Sigmoid colon (tissue), 7 donors: ENCODE results near the gene MRPS35. TPM values are rescaled to one million over a fixed set of nuclear protein-coding genes. Genes with fewer than 3 reads are reported as not detected.

Experiments
- DNase-seq: peaks from one replicate; pipeline ENCODE4 v3.0.0-alpha.2; 2019
- H3K27ac ChIP-seq, 4 donors: fragments of 200-600 bp; sonication (generic); one replicate each; pipeline ENCODE4 v1.5.1; 2016 to 2019; ENCODE audit warnings: mild to moderate bottlenecking in 1 of 4
- H3K27me3 ChIP-seq, 3 donors: fragments of 200-600 bp; sonication (generic); one replicate each; pipeline ENCODE4 v1.5.1; 2019; ENCODE audit warnings: mild to moderate bottlenecking in 1 of 3
- H3K36me3 ChIP-seq, 4 donors: fragments of 200-600 bp; sonication (generic); one replicate each; pipeline ENCODE4 v1.5.1; 2016 to 2019
- H3K4me1 ChIP-seq, 4 donors: fragments of 200-600 bp; sonication (generic); one replicate each; pipeline ENCODE4 v1.5.1; 2017 to 2019
- H3K4me3 ChIP-seq, 4 donors: fragments of 200-600 bp; sonication (generic); one replicate each; pipeline ENCODE4 v1.5.1; 2017 to 2019; ENCODE audit warnings: mild to moderate bottlenecking in 2 of 4, moderate library complexity in 1 of 4
- H3K9me3 ChIP-seq, 4 donors: fragments of 200-600 bp in 3 of 4; sonication (generic) in 3 of 4; one replicate each; pipeline versions ENCODE4 v1.5.1 to v1.6.1; 2013 to 2019
- CTCF ChIP-seq, 4 experiments: fragments of 450-650 bp in 3 of 4; fragments of 200-600 bp in 1 of 4; IDR thresholded peaks; one replicate each; pipeline ENCODE4 v1.5.1; 2016 to 2019; ENCODE audit warnings: antibody characterized with exemption in 4 of 4, mild to moderate bottlenecking in 3 of 4, moderate library complexity in 2 of 4
- EP300 ChIP-seq, 4 donors: sonication (generic); formaldehyde crosslinking; IDR thresholded peaks; one replicate each; pipeline ENCODE4 v1.6.1; 2017; ENCODE audit warnings: antibody characterized with exemption in 4 of 4
- POLR2A ChIP-seq, 2 donors: fragments of 450-650 bp; IDR thresholded peaks; one replicate each; pipeline ENCODE4 v1.6.1; 2016; ENCODE audit warnings: antibody characterized with exemption in 2 of 2, mild to moderate bottlenecking in 2 of 2, moderate library complexity in 2 of 2
- POLR2AphosphoS5 ChIP-seq, 4 donors: sonication (generic); formaldehyde crosslinking; IDR thresholded peaks; one replicate each; pipeline ENCODE4 v1.6.1; 2017; ENCODE audit warnings: antibody characterized with exemption in 4 of 4
- WGBS, 2 donors: extraction: QIAGEN DNeasy Blood & Tissue Kit; methylation state at CpG; one replicate each; pipeline ENCODE4 v1.1.7; 2013; 5-methylcytosine and 5-hydroxymethylcytosine counted together
- intact Hi-C: fragments of 100-400 bp; cut with DNase I; formaldehyde crosslinking; loops from one replicate; pipeline ENCODE4 v1.15.1; 2023
- polyA plus RNA-seq, 3 donors: library from polyadenylated mRNA; stranded (reverse); fragments of 200-250 nt; gene quantifications; one replicate each; pipeline ENCODE4 v1.2.3, GENCODE V29; 2013
- total RNA-seq, 4 donors: library from RNA; depleted of rRNA; stranded (reverse); fragments of >200 nt; gene quantifications; one replicate each; pipeline ENCODE4 v1.1.0, GENCODE V29; 2016
- donor health status: healthy with polysubstance abuse.
- donor health status: Bipolar disorder and iron deficiency.
- donor health status: healthy.

The MRPS35 gene
- total and polyA plus RNA-seq, 7 donors = 34.3 to 98.3 (median 53.5) TPM

GRCh38 chr12:27747111-27747820, 36.6 kb downstream of the MRPS35 start:
- Histone ChIP-seq H3K27ac (peak overlapping the region; percentile 55 to 88 (median 76)), H3K9me3 (no peaks in the 10 kb centered on the region), H3K27me3 (no peaks in the 10 kb centered on the region), H3K4me1 (peaks cover 0 to 22% (median 18%) of the 10 kb centered on the region in 4 donors), H3K4me3 (no peak overlapping the region), H3K36me3 (peaks cover 0 to 32% (median 0%) of the 10 kb centered on the region in 4 donors)
- intact Hi-C loops = loop anchor here (5.0 kb wide), 1 partner anchor 75 kb away; no protein-coding TSS in a partner anchor
- WGBS, 2 donors = 38 to 79% methylated on average over 3 of the region's 3 CpGs
- DNase-seq = no peak
- TF ChIP-seq POLR2AphosphoS5 (IDR thresholded peaks at IDR 0.05) = peak; percentile 18 to 45 (median 36)
- no peak for TF ChIP-seq EP300 (IDR thresholded peaks at IDR 0.05)

GRCh38 chr12:27751386-27752047, 40.9 kb downstream of the MRPS35 start:
- H3K9me3 ChIP-seq = no peaks in the 10 kb centered on the region
- WGBS, 2 donors = 52 to 79% methylated on average over 15 of the region's 15 CpGs
- H3K27me3 ChIP-seq = no peaks in the 10 kb centered on the region
- DNase-seq = no peak
- H3K27ac ChIP-seq = no peak overlapping the region
- no peak for TF ChIP-seq POLR2A (IDR thresholded peaks at IDR 0.05)
- TF ChIP-seq POLR2AphosphoS5 (IDR thresholded peaks at IDR 0.05) = no peak
- no peak for TF ChIP-seq CTCF (IDR thresholded peaks at IDR 0.05)
- no peak for TF ChIP-seq EP300 (IDR thresholded peaks at IDR 0.05)
- peaks cover 0 to 22% (median 18%) of the 10 kb centered on the region in 4 donors for H3K4me1 ChIP-seq
- H3K36me3 ChIP-seq = peaks cover 0 to 26% (median 8%) of the 10 kb centered on the region in 4 donors
- H3K4me3 ChIP-seq = no peak overlapping the region
- intact Hi-C loops = no loop called here

- no peaks in the 10 kb centered on the region for H3K27me3 ChIP-seq
- TF ChIP-seq POLR2A (IDR thresholded peaks at IDR 0.05) (no peak), CTCF (IDR thresholded peaks at IDR 0.05) (no peak), EP300 (IDR thresholded peaks at IDR 0.05) (no peak), POLR2AphosphoS5 (IDR thresholded peaks at IDR 0.05) (no peak)
These were observed 44.2 kb downstream of the MRPS35 start for GRCh38 chr12:27754795-27755194.

GRCh38 chr12:27756670-27757195, 46.1 kb downstream of the MRPS35 start:
- H3K27me3 ChIP-seq = no peaks in the 10 kb centered on the region
- H3K9me3 ChIP-seq = no peaks in the 10 kb centered on the region
- H3K27ac ChIP-seq = no peak overlapping the region
- TF ChIP-seq EP300 (IDR thresholded peaks at IDR 0.05) = no peak
- TF ChIP-seq CTCF (IDR thresholded peaks at IDR 0.05) = no peak
- no peak for TF ChIP-seq POLR2AphosphoS5 (IDR thresholded peaks at IDR 0.05)
- TF ChIP-seq POLR2A (IDR thresholded peaks at IDR 0.05) = no peak
- no peak overlapping the region for H3K4me3 ChIP-seq
- intact Hi-C loops = no loop called here
- H3K36me3 ChIP-seq = peaks cover 0 to 25% (median 9%) of the 10 kb centered on the region in 4 donors
- no peak for DNase-seq
- 91 to 94% methylated on average over 7 of the region's 7 CpGs for WGBS, 2 donors
- H3K4me1 ChIP-seq = no peaks in the 10 kb centered on the region

More at GRCh38 chr12:27754795-27755194, 44.2 kb downstream of the MRPS35 start:
- no peak overlapping the region for H3K27ac ChIP-seq
- 23 to 70% methylated on average over 3 of the region's 3 CpGs for WGBS, 2 donors
- H3K9me3 ChIP-seq = no peaks in the 10 kb centered on the region
- intact Hi-C loops = no loop called here
- no peak overlapping the region for H3K4me3 ChIP-seq
- H3K36me3 ChIP-seq = peaks cover 0 to 31% (median 9%) of the 10 kb centered on the region in 4 donors
- no peaks in the 10 kb centered on the region for H3K4me1 ChIP-seq
- DNase-seq = no peak

- Histone ChIP-seq H3K27me3 (no peaks in the 10 kb centered on the region), H3K4me3 (no peak overlapping the region), H3K9me3 (no peaks in the 10 kb centered on the region), H3K36me3 (no peaks in the 10 kb centered on the region), H3K27ac (no peak overlapping the region), H3K4me1 (no peaks in the 10 kb centered on the region)
- WGBS, 2 donors = 88% methylated on average over 2 of the region's 2 CpGs
- DNase-seq = no peak
- intact Hi-C loops = no loop called here
- TF ChIP-seq POLR2A (IDR thresholded peaks at IDR 0.05) = no peak
These were observed 52.1 kb downstream of the MRPS35 start for GRCh38 chr12:27762757-27763156.
